ENCODE results near the gene L3MBTL4.

DNA sequence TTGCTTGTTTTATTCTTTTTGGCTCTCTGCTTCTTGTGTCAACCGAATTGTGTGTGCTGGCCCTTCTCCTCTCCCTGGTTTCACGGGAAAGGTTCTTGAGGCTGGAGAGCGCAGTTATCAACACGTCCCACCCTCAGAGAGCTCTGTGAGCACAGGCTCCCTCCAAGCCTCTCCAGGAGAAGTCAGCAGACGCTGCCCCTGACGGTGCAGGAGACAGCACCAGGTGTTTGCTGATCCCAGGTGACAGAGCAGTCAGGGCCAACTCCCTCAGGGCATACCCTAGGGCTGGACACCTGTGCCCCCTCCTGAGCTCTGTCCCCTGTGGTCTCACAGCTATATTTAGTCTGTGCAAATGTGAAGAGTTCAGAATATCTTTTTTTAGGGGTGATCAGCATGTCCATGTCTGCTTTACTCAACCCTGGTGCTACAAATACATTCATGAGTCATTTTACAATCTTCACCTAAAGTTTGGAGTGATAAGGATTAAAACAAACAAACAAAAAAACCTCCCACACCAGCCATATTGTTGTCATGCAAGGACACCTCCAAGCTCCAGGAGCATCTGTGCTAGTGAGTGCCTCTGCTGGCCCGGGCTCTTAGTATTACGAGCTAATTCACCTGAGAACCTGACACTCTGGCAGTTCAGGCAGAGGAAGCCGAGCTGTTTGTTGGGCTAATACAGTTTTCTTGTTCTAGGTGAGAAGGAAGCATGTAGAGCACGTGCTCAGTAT is 453.4 kb downstream of the L3MBTL4 start:
- TF ChIP-seq, protein P1, sequence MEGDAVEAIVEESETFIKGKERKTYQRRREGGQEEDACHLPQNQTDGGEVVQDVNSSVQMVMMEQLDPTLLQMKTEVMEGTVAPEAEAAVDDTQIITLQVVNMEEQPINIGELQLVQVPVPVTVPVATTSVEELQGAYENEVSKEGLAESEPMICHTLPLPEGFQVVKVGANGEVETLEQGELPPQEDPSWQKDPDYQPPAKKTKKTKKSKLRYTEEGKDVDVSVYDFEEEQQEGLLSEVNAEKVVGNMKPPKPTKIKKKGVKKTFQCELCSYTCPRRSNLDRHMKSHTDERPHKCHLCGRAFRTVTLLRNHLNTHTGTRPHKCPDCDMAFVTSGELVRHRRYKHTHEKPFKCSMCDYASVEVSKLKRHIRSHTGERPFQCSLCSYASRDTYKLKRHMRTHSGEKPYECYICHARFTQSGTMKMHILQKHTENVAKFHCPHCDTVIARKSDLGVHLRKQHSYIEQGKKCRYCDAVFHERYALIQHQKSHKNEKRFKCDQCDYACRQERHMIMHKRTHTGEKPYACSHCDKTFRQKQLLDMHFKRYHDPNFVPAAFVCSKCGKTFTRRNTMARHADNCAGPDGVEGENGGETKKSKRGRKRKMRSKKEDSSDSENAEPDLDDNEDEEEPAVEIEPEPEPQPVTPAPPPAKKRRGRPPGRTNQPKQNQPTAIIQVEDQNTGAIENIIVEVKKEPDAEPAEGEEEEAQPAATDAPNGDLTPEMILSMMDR (IDR thresholded peaks at IDR 0.05): no peak
- no peak for TF ChIP-seq POLR2A (IDR thresholded peaks at IDR 0.05)

Measured in body of pancreas (tissue), 4 donors.